Thyroid gland (tissue), 4 donors: Measurements from ENCODE around the gene ELMO1. TPM values are rescaled to one million over a fixed set of nuclear protein-coding genes. Genes with fewer than 3 reads are reported as not detected.

Experiments used
- DNase-seq, 2 donors: peaks; one replicate each; pipeline ENCODE4 v3.0.0-alpha.2; 2019
- H3K27ac ChIP-seq, 3 donors: fragments of 200-600 bp; sonication (generic); 1 replicate in 2 of 3; 2 replicates in 1 of 3; pipeline ENCODE4 v1.5.1; 2016 to 2019; ENCODE audit warnings: mild to moderate bottlenecking in 1 of 3, moderate library complexity in 1 of 3
- H3K27me3 ChIP-seq: fragments of 200-600 bp; sonication (generic); one replicate; pipeline ENCODE4 v1.5.1; 2019
- H3K36me3 ChIP-seq, 2 donors: fragments of 200-600 bp; sonication (generic); one replicate each; pipeline ENCODE4 v1.5.1; 2016 to 2019
- H3K4me1 ChIP-seq, 2 donors: fragments of 200-600 bp; sonication (generic); one replicate each; pipeline ENCODE4 v1.5.1; 2017 to 2019
- H3K4me3 ChIP-seq, 3 donors: fragments of 200-600 bp; sonication (generic); replicated peaks in 1 of 3; 1 replicate in 2 of 3; 2 replicates in 1 of 3; pipeline ENCODE4 v1.5.1; 2016; ENCODE audit warnings: mild to moderate bottlenecking in 1 of 3
- H3K9me3 ChIP-seq: fragments of 200-600 bp; sonication (generic); one replicate; pipeline ENCODE4 v1.5.1; 2017
- CTCF ChIP-seq, 6 experiments: fragments of 200-600 bp in 3 of 6; fragments of 450-650 bp in 3 of 6; sonication (generic) in 3 of 6; IDR thresholded peaks; one replicate each; pipeline ENCODE4 v1.5.1; 2016 to 2019; ENCODE audit warnings: antibody characterized with exemption in 6 of 6, mild to moderate bottlenecking in 2 of 6, inconsistent platforms in 1 of 6, moderate library complexity in 1 of 6
- POLR2A ChIP-seq, 2 donors: fragments of 450-650 bp; IDR thresholded peaks; one replicate each; pipeline ENCODE4 v1.6.1; 2017; ENCODE audit warnings: antibody characterized with exemption in 2 of 2, mild to moderate bottlenecking in 2 of 2, moderate library complexity in 1 of 2
- WGBS, 2 donors: methylation state at CpG; one replicate each; pipeline ENCODE4 v1.1.5; 2017; 5-methylcytosine and 5-hydroxymethylcytosine counted together
- intact Hi-C: fragments of 100-400 bp; cut with DNase I; formaldehyde crosslinking; loops from one replicate; pipeline ENCODE4 v1.15.1; 2023
- total RNA-seq, 4 donors: library from RNA; depleted of rRNA; stranded (reverse); fragments of >200 nt; gene quantifications; one replicate each; pipeline ENCODE4 v1.2.3, GENCODE V29; 2016

Gene ELMO1
- total RNA-seq, 4 donors from 2014 or later = 168 to 423 (median 312) TPM

GRCh38 chr7:37018954-37019353 is 429.7 kb downstream of the ELMO1 start:
- Histone ChIP-seq H3K9me3 (no peaks in the 10 kb centered on the region), H3K27me3 (no peaks in the 10 kb centered on the region), H3K4me1 (no peaks in the 10 kb centered on the region), H3K27ac (no peak overlapping the region), H3K36me3 (no peaks in the 10 kb centered on the region), H3K4me3 (no peak overlapping the region)
- TF ChIP-seq POLR2A (IDR thresholded peaks at IDR 0.05) = no peak
- 89 to 93% methylated on average over 2 of the region's 2 CpGs for WGBS, 2 donors
- DNase-seq = no peak
- intact Hi-C loops = no loop called here

- no peaks in the 10 kb centered on the region for H3K27me3 ChIP-seq
- intact Hi-C loops = no loop called here
- 89 to 92% methylated on average over 10 of the region's 10 CpGs for WGBS, 2 donors
These were observed 432.4 kb downstream of the ELMO1 start for GRCh38 chr7:37016064-37016878.

GRCh38 chr7:37015353-37016034 is 433.2 kb downstream of the ELMO1 start:
- DNase-seq = no peak
- Histone ChIP-seq H3K4me3 (no peak overlapping the region), H3K27me3 (no peaks in the 10 kb centered on the region), H3K27ac (no peak overlapping the region), H3K36me3 (peaks cover 9 to 21% of the 10 kb centered on the region in 2 donors), H3K9me3 (no peaks in the 10 kb centered on the region), H3K4me1 (no peaks in the 10 kb centered on the region)
- TF ChIP-seq CTCF (IDR thresholded peaks at IDR 0.05) (no peak), POLR2A (IDR thresholded peaks at IDR 0.05) (no peak)
- intact Hi-C loops = no loop called here
- 95 to 96% methylated on average over 12 of the region's 12 CpGs for WGBS, 2 donors

More at GRCh38 chr7:37016064-37016878, 432.4 kb downstream of the ELMO1 start:
- no peaks in the 10 kb centered on the region for H3K4me1 ChIP-seq
- no peak overlapping the region for H3K4me3 ChIP-seq
- no peaks in the 10 kb centered on the region for H3K9me3 ChIP-seq
- TF ChIP-seq POLR2A (IDR thresholded peaks at IDR 0.05) = no peak
- no peak for TF ChIP-seq CTCF (IDR thresholded peaks at IDR 0.05)
- no peak for DNase-seq
- peaks cover 9 to 16% of the 10 kb centered on the region in 2 donors for H3K36me3 ChIP-seq
- no peak overlapping the region for H3K27ac ChIP-seq

- DNase-seq = no peak
- Histone ChIP-seq H3K4me3 (no peak overlapping the region), H3K9me3 (no peaks in the 10 kb centered on the region), H3K27ac (no peak overlapping the region), H3K27me3 (no peaks in the 10 kb centered on the region), H3K4me1 (peaks cover 0 to 4% of the 10 kb centered on the region in 2 donors), H3K36me3 (peaks cover 9 to 25% of the 10 kb centered on the region in 2 donors)
- TF ChIP-seq POLR2A (IDR thresholded peaks at IDR 0.05) (no peak), CTCF (IDR thresholded peaks at IDR 0.05) (no peak)
- intact Hi-C loops = no loop called here
- WGBS, 2 donors = 86 to 93% methylated on average over 4 of the region's 4 CpGs
These were observed 434.9 kb downstream of the ELMO1 start for GRCh38 chr7:37013771-37014170.

GRCh38 chr7:37011151-37011890 is 437.3 kb downstream of the ELMO1 start:
- H3K27me3 ChIP-seq = no peaks in the 10 kb centered on the region
- peaks cover 9 to 25% of the 10 kb centered on the region in 2 donors for H3K36me3 ChIP-seq
- peaks cover 0 to 4% of the 10 kb centered on the region in 2 donors for H3K4me1 ChIP-seq
- intact Hi-C loops = no loop called here
- H3K9me3 ChIP-seq = no peaks in the 10 kb centered on the region
- no peak overlapping the region for H3K4me3 ChIP-seq
- H3K27ac ChIP-seq = no peak overlapping the region
- TF ChIP-seq POLR2A (IDR thresholded peaks at IDR 0.05) = no peak
- no peak for TF ChIP-seq CTCF (IDR thresholded peaks at IDR 0.05)
- WGBS, 2 donors = 96 to 97% methylated on average over 3 of the region's 3 CpGs
- no peak for DNase-seq
